Activated T-helper 9 cell treated with anti-CD3 and anti-CD28 coated beads, Interleukin-2, amount 50 U/mL, for 16 hours (primary cell): ENCODE measurements around the gene LTN1.
"Not testable (repeated sequence)": the region's sequence is repeated elsewhere in the genome, so short reads cannot be mapped to it uniquely, and the experiment has no call there.

Experiments
- DNase-seq: peaks from one replicate; pipeline ENCODE4 v3.0.0-alpha.2; 2020; ENCODE audit warnings: low read depth

LTN1 gene

DNA sequence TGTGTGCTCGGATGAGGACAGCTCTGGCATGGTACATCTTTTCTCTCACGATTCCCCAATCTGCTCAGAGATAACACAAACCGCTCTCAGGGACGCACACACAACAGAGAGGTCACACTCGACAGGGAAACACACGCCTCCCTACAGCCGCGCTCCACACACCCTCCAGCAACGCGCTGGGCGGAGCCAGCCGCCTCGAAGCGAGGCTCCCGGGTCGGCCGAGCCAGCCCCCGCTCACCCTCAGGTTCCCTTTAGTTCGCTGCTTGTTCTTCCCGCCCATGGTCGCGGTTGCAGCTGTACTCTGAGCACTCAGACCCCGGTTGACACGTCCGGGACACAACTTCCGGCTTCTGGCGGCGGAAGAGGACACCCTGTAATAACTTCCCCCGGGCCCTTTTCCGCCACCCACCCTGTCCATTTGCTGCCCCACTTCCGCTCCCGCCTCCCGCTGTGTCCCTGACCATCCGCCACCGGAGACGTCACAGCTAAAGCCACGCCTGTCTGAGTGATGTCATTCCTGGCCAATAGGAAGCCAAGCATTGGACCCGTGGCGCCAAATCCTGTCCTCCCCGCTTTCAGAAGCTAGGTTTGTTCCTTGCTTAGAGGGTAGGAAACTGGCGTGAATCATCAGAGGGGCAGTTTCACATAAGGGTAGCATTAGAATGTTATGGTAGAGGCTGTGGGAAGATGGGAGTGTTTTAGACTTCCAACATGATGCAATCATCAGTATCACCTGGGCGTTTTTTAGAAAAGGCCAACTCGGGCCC, at the start of gene LTN1:
Gene LTN1, minus strand, starts transcription at position 352 of the 767 bp plus-strand sequence. Its CDS starts 72 bp downstream, at position 280.
- peak; percentile 98 for DNase-seq

- no peak for DNase-seq
Measured at GRCh38 chr21:29034678-29035077, 42.0 kb upstream of the LTN1 start.

DNA sequence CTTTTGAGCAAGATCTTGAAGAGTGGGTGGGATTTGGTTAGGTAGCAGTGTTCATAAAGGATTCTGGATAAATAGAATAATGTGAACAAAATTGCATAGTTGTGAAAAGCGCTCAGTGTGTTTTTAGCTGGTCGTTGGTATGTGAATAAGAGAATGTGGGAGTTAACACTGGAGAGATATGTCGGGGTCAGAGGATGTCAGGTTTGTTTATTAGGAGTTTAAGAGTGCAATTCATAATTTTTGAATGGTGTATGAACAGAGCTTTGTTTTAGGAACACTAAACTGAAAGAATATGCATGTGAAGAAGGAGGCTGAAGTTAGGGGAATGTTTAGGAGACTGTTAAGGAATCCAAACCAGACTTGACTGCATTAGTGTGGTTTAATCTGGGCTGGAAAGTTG, 41.2 kb upstream of the LTN1 start:
- DNase-seq: no peak

GRCh38 chr21:29033301-29033700, 40.6 kb upstream of the LTN1 start:
- DNase-seq: no peak

- DNase-seq: no peak
Measured at GRCh38 chr21:29030909-29031308, 38.2 kb upstream of the LTN1 start.

GRCh38 chr21:29029524-29029923, 36.8 kb upstream of the LTN1 start:
- DNase-seq: no peak

- DNase-seq: no peak
Measured at GRCh38 chr21:29025328-29025713, 32.6 kb upstream of the LTN1 start.

DNA sequence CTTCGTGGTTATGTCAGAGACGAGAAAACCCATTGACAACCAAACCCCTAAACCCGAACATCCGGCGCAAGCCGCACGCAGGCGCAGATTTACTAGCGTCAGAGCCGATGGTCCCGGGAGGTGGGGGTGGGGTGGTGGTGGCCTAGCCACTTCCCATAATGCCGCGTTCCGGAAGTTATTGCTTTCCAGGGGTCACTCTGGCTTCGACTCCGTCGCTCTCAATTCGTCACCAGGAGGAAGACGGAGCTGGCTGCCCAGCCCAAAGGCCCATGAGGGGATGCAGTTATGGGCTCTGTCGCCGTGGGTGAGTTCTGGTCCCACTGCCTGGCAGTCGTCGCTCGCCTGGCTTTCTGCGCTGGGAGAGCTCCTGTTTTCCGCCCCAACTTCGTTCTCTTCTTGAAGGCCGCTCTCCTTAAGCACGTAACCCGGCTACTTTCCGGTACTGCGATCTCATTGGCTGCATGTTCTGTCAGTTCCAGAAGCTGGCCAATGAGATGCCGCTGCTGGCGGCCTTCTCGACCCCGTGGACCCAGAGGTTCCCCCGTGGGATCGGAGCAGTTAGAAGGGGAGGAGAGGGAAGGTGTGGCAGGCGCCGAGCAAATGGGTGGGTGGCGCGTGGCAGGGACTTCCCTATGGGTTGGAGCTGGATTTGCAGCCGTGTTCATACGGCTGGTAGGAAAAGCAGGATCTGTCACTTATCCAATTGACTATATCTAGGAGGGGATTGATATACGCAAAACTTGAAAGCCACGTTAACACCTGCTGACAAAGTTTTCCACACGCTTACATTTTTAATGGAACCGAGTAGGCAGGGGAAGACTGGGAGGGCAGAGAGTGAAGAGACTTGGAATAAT, 32.0 kb upstream of the LTN1 start, which contains the start of gene USP16:
Gene USP16, plus strand, starts transcription at position 195 of the 854 bp plus-strand sequence. CDS start 3,246 bp downstream, outside the sequence.
- DNase-seq: peak; percentile 89

DNA sequence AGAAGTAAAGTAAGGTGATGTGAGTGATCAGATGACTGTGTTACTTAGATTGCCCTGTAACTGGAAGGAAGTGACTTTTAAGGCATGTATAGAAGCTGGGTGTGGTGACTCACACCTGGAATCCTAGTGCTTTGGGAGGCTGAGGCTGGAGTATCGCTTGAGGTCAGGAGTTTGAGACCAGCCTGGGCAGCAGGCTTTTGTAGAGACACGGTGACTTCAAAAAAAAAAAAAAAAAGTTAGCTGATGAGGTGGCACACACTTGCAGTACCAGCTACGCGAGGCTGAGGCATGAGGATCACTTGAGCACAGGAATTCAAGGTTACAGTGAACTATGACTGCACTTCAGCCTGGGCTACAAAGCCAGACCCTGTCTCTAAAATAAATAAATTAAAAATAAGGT, 29.5 kb upstream of the LTN1 start:
- DNase-seq: no peak

DNA sequence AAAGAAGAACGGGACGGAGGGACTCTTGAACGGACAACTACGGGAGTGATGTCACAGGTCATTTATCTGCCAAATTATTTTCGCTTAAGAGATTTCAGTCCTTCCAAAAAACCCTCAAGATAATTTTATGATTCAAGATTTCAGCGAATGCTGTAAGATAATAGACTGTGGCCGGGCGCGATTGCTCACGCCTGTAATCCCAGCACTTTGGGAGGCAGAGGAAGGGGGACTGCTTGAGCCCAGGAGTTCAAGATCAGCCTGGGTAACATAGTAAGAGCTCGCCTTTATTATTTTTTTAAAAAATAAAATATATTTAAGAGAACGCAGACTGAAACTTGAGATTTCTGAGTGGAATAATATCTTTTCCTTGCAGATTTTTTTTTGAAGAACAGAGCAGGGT, 25.9 kb upstream of the LTN1 start:
- DNase-seq: no peak

- no peak for DNase-seq
Measured at GRCh38 chr21:29017639-29018237, 25.1 kb upstream of the LTN1 start.

DNA sequence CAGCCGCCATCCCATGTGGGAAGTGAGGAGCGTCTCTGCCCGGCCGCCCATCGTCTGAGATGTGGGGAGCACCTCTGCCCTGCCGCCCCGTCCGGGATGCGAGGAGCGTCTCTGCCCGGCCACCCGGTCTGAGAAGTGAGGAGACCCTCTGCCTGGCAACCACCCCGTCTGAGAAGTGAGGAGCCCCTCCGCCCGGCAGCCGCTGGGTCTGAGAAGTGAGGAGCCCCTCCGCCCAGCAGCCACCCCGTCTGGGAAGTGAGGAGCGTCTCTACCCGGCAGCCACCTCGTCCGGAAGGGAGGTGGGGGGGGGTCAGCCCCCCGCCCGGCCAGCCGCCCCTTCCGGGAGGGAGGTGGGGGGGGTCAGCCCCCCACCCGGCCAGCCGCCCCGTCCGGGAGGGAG, 18.6 kb upstream of the LTN1 start:
- not testable (repeated sequence) for DNase-seq

- no peak for DNase-seq
Measured at GRCh38 chr21:29008367-29008766, 15.7 kb upstream of the LTN1 start.

DNA sequence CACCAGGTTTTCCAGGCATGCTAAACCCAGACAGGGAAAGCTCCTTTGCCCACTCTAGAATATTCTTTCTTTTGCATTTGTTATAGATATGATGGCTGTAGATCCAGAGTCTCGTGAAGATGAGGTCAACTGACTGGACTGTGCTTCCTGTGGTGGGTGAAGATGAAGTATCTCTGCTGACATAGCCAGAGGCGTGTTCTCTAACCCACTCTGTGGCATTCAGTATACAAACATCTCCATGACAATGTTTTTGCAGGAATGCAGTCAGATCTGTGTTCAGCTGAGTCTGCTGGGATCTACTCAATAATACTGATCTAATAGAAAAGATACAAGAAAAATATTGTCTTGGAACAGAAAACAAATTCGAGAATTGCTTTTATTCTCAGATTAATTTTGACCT, 15.1 kb upstream of the LTN1 start:
- no peak for DNase-seq

DNA sequence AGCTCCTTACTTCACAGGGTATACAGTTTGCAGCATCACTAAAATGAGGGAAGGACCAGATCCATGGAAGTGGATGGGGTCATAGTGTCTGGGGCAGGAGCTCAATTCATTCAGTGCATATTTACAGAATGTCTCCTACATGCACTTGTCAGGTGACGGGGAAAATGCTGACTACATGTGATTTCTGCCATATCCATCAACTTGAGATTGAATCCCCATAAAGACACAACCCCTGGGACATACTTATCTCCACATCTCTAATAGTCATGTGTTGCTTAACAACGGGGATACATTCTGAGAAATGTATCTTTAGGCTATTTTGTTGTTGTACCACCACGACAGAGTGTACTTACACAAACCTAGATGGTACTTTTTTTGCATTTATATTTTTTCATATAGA, 14.5 kb upstream of the LTN1 start:
- no peak for DNase-seq

DNA sequence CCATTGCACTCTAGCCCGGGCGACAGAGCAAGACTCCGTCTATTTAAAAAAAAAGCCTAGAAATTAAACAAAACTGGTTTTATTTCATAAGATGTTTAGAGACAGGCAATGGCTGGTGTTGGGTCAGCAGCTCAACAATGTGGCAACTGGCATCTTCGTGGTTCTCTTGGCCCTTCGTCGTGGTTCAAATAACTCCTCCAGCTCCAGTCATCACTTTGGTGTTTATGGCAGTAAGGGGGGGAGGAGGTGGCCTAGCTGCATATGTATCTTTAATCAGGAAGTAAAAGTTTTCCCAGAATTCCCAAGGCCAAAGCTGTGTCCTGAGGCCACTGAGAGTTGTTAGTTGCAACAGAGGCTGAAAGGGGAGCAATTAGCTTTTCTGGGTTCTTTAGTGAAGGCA, 13.0 kb upstream of the LTN1 start:
- DNase-seq: no peak

DNA sequence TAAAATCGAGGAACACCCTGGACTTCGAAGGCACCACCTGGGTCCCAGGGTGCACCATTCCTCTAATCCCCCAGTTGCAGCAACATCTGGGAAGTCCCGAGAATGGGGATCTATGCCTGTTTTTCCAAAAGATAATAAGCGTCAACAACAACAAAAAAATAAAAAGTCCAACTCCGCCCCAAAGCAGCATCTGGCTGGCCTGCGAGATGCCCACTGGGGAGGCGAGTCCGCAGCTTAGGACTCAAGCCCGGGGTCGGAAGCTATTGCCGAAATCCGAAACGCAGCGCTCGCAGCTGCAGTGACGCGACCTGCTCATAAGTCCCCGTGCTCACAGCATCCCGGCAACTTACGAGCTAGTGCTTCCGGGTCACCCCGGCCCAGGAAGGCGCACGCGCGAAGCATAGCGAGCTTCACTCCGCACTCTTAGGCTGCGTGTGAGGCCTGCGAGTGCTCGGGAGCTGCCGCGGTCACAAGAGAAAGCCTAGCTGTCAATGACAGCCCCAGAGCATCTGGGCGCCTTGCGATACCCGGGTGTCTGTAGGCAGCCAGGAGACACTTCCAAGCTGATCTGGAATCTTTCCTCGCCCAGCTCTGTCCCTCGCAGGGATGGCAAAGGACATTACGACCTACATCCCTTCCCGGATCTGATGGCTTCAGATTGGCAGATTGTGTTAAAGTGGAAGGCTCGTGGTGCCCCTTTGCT, 9.9 kb upstream of the LTN1 start:
- DNase-seq: peak; percentile 91

DNA sequence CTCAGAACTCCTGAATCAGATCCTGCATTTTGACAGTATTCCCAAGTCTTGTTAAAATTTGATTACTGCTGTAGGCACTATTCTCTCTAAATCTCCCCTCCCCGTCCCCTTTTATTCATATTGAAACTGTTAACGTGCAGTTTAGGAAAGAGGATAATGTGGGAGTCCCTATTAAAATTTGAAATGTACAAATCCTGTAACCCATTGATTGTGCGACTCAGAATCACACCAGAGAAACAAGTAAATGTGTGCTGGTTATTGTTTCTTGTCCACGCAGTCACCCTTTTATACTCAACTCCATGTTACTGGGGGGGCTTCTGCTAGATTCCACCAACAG, 584 bp upstream of the LTN1 start:
- DNase-seq: no peak

- DNase-seq: no peak
Measured at GRCh38 chr21:28991861-28992525, 684 bp downstream of the LTN1 start.

GRCh38 chr21:28988146-28988545, 4.5 kb downstream of the LTN1 start:
- DNase-seq: not testable (repeated sequence)

DNA sequence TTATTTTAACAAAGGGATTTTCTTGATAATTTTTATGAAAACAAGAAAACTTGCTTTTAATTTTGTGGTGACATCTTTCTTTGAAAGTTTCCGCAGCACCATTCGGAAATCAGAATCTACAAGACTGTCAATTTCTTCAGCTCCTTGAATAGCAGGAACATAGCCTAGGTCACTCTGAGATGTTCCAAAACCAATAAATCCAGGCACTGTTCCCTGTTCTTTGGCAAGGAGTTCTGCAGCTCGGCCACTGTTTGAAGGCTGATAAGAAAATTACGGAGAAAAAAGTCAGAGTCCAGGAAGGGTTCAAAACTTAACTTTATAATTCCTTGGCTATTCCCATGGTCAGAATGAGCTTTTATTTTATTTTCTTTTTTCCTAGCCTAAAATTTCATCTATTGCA, 6.0 kb downstream of the LTN1 start:
- DNase-seq: no peak

- DNase-seq: no peak
Measured at GRCh38 chr21:28982637-28983036, 10.0 kb downstream of the LTN1 start.
